ENCODE data around the gene SYT3.
"Not testable (repeated sequence)": the region's sequence is repeated elsewhere in the genome, so short reads cannot be mapped to it uniquely, and the experiment has no call there.

Gene SYT3

DNA sequence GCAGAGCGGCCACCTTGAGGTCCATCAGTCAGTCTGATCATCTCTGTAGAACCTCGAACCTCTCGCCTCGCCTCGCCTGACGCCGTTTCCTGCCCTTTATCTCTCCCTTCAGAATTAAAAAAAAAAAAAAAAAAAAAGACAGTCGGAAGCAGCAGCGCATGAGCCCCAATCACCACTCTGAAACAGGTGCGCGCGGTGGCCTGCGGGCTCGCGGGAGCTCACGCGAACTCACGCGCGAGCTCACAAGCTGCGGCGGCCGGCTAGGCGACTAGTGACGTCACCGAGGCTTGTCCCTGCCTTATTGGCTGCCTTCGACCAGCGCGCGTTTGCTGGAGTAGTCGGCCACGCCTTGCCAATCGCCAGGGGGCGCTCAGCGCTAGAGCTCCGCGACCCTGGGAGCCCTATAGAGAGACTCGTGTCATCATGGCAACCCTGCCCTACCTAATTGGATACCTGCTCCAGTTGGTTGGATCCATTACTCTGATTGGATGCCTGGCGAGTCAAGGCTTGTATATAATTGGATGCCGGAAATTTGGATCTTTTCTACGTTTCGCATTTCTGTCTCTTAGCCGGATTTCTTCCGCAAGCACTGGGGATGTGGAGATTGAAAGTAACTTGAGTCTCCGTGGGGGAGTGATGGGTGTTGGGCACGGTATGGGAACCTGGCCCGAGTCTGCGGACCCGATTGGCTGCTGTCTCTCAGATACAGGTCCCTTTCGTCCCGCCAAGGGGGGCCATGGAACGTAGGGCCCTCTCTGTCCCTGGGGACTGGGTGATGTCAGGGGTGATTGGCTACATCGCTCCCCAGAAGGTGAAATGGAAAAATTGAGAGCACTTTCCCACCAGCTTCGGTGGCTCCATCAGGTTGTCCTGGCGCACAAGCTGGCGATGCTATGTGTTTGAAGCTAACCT lies 31.6 kb downstream of the SYT3 start:
- intact Hi-C loops (cut with DNase I; ENCODE audit: low total_unique reads), result no loop called here
- H3K9me3 ChIP-seq, result no peaks in the 10 kb centered on the region
- H3K4me3 ChIP-seq, result no peak overlapping the region
- H3K4me1 ChIP-seq, result peaks cover 0 to 5% (median 0%) of the 10 kb centered on the region in 4 donors
- H3K36me3 ChIP-seq, result no peaks in the 10 kb centered on the region
- H3K27ac ChIP-seq, result no peak overlapping the region
- peak in 1 of 2 donors; percentile 46 for DNase-seq
- H3K27me3 ChIP-seq, result peaks cover 0 to 24% of the 10 kb centered on the region in 2 donors
- TF ChIP-seq, protein P1, sequence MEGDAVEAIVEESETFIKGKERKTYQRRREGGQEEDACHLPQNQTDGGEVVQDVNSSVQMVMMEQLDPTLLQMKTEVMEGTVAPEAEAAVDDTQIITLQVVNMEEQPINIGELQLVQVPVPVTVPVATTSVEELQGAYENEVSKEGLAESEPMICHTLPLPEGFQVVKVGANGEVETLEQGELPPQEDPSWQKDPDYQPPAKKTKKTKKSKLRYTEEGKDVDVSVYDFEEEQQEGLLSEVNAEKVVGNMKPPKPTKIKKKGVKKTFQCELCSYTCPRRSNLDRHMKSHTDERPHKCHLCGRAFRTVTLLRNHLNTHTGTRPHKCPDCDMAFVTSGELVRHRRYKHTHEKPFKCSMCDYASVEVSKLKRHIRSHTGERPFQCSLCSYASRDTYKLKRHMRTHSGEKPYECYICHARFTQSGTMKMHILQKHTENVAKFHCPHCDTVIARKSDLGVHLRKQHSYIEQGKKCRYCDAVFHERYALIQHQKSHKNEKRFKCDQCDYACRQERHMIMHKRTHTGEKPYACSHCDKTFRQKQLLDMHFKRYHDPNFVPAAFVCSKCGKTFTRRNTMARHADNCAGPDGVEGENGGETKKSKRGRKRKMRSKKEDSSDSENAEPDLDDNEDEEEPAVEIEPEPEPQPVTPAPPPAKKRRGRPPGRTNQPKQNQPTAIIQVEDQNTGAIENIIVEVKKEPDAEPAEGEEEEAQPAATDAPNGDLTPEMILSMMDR (IDR thresholded peaks at IDR 0.05), result no peak

DNA sequence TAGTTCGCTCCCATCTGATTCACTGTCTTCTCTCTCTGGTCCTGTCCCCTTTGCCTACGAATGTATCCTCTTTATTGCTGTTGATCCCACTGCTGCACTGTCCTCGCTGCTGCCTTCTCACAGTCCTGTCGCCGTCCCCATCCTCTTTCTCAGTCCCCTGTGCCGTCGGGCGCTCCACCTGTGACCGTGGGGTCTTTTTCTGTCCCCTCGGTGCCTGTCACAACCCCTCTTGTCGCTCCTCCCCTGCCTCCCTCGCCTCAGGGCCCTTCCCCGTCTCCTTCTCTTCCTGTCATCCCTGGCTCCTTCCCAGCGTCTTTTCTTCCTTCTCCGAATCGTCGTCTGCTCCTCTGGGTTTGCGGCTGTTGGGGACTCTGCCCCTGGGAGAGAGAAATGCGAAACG lies 32.3 kb downstream of the SYT3 start:
- no peak overlapping the region for H3K27ac ChIP-seq
- DNase-seq, result no peak
- H3K36me3 ChIP-seq, result no peaks in the 10 kb centered on the region
- peaks cover 0 to 5% (median 0%) of the 10 kb centered on the region in 4 donors for H3K4me1 ChIP-seq
- H3K9me3 ChIP-seq, result no peaks in the 10 kb centered on the region
- peaks cover 0 to 28% of the 10 kb centered on the region in 2 donors for H3K27me3 ChIP-seq
- no peak overlapping the region for H3K4me3 ChIP-seq
- TF ChIP-seq, protein P1 (IDR thresholded peaks at IDR 0.05), result no peak
- intact Hi-C loops (cut with DNase I; ENCODE audit: low total_unique reads), result no loop called here

DNA sequence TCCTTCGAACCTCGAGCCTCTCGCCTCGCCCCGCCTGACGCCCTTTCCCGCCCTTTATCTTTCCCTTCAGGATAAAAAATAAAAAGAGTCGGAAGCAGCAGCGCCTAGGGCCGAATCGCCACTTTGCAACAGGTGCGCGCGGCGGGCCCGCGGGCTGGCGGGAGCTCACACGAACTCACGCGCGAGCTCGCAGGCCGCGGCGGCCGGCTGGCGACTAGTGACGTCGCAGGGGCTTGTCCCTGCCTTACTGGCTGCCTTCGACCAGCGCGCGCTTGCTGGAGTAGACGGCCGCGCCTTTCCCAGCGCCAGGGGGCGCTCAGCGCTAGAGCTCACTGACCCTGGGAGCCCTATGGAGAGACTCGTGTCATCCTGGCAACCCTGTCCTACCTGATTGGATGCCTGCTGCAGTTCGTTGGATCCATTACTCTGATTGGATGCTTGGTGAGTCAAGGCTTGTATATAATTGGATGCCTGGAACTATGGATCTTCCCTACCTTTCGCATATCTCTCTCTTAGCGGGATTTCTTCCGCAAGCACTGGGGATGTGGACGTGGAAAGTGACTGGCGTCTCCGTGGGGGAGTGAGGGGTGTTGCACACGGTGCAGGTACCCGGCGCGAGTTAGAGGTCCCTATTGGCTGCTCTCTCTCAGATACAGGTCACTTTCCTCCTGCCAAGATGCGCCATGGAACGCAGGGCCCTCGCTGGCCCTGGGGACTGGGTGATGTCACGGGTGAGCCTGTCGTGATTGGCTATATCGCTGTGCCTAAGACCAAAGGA lies 33.4 kb downstream of the SYT3 start:
- peaks cover 0 to 32% of the 10 kb centered on the region in 2 donors for H3K27me3 ChIP-seq
- intact Hi-C loops (cut with DNase I; ENCODE audit: low total_unique reads); H3K27ac ChIP-seq; H3K4me1 ChIP-seq; H3K4me3 ChIP-seq; DNase-seq; H3K9me3 ChIP-seq; H3K36me3 ChIP-seq: not testable (repeated sequence)

DNA sequence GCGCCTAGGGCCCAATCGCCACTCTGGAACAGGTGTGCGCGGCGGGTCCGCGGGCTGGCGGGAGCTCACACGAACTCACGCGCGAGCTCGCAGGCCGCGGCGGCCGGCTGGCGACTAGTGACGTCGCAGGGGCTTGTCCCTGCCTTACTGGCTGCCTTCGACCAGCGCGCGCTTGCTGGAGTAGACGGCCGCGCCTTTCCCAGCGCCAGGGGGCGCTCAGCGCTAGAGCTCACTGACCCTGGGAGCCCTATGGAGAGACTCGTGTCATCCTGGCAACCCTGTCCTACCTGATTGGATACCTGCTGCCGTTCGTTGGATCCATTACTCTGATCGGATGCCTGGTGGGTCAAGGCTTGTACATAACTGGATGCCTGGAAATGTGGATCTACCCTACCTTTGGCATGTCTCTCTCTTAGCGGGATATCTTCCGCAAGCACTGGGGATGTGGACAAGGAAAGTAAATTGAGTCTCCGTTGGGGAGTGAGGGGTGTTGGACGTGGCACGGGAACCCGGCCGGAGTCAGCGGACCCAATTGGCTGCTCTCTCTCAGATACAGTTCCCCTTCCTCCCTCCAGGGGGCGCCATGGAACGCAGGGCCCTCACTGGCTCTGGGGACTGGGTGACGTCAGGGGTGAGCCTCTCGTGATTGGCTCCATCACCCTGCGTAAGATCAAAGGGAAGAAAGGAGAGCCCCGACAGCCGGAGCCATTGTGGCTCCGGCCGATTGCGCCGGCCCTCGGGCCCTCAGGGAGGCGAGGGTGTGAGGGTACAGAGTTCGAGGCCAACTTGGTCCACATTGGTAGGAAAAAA lies 35.2 kb downstream of the SYT3 start:
- H3K27me3 ChIP-seq, result peaks cover 0 to 37% of the 10 kb centered on the region in 2 donors
- H3K4me1 ChIP-seq; H3K9me3 ChIP-seq; H3K36me3 ChIP-seq; H3K4me3 ChIP-seq; DNase-seq; intact Hi-C loops (cut with DNase I; ENCODE audit: low total_unique reads); H3K27ac ChIP-seq: not testable (repeated sequence)

DNA sequence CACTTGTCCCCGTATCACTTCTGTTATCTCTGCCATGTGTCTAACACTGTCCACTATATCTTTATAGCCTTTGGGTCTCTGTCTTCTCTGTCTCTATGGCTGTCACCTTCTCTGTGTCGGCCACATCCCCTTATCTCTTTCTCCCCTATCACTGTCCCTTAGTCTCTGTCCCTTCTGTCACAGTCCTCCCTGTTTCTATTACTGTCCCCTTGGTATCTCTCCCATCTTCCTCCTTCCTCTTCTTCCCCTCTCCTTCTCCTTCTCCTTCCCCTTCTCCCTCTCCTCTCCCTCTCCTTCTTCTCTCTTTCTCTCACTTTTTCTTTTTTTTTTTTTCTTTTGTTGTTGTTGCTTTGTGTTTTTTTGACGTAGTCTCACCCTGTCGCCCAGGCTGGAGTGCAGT lies 36.7 kb downstream of the SYT3 start:
- DNase-seq, result no peak
- TF ChIP-seq, protein P1 (IDR thresholded peaks at IDR 0.05), result no peak
- Histone ChIP-seq H3K9me3 (no peaks in the 10 kb centered on the region), H3K4me1 (peaks cover 0 to under 1% (median 0%) of the 10 kb centered on the region in 4 donors), H3K27me3 (peaks cover 0 to 37% of the 10 kb centered on the region in 2 donors), H3K36me3 (no peaks in the 10 kb centered on the region), H3K4me3 (no peak overlapping the region), H3K27ac (no peak overlapping the region)
- intact Hi-C loops (cut with DNase I; ENCODE audit: low total_unique reads), result no loop called here

DNA sequence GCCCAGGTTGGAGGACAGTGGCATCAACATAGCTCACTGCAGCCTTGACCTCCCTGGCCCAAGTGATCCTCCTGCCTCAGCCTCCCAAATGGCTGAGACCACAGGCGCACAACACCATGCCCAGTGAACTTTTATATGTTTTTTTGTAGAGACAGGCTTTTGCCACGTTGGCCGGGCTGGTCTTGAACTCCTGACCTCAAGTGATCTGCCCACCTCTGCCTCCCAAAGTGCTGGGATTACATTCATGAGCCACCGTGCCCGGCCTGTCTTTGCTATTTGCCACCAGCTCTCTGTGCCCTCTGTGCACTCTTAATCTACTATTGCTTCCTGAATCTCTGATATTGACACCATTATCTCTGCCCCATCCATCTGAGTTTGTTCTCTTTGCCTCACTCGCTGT lies 37.2 kb downstream of the SYT3 start:
- TF ChIP-seq, protein P1 (IDR thresholded peaks at IDR 0.05), result no peak
- H3K36me3 ChIP-seq, result no peaks in the 10 kb centered on the region
- H3K27ac ChIP-seq, result no peak overlapping the region
- no peaks in the 10 kb centered on the region for H3K4me1 ChIP-seq
- DNase-seq, result no peak
- peaks cover 0 to 35% of the 10 kb centered on the region in 2 donors for H3K27me3 ChIP-seq
- intact Hi-C loops (cut with DNase I; ENCODE audit: low total_unique reads), result no loop called here
- H3K4me3 ChIP-seq, result no peak overlapping the region
- H3K9me3 ChIP-seq, result no peaks in the 10 kb centered on the region

All from tibial artery (tissue), 4 donors.